GM12878 (cell line): ENCODE data around the gene TBL3. TPM values are rescaled to one million over a fixed set of nuclear protein-coding genes. Genes with fewer than 3 reads are reported as not detected.

ENCODE experiments used
- ATAC-seq: fragments of 200-7000 bp; cut with Tn5 transposase; 3 replicates; pipeline ENCODE4 v1.9.1; 2020; ENCODE audit warnings: mild to moderate bottlenecking, moderate library complexity
- BruUV-seq: library from RNA; stranded (reverse); fragments of 400-500 nt; replicated peaks from 2 replicates; lab custom pipeline; 2021; lab: Mats Ljungman, UMichigan
- CTCF ChIA-PET: fragments of 300-600 bp; sonication (Branson Sonifier 250); formaldehyde crosslinking; extraction: SDS; loops from one replicate; lab custom pipeline; 2021; ENCODE audit warnings: inconsistent platforms; lab: Yijun Ruan, JAX
- POLR2A ChIA-PET: fragments of 350-600 bp; formaldehyde crosslinking; extraction: SDS; loops from one replicate; lab custom pipeline; 2021; ENCODE audit warnings: inconsistent platforms; lab: Charles Lee
- RAD21 ChIA-PET: fragments of 300-600 bp; sonication (Branson Sonifier 250); formaldehyde crosslinking; loops from one replicate; lab custom pipeline; 2023; ENCODE audit warnings: antibody characterized with exemption; ENCODE audit not compliant: unreplicated experiment; lab: Charles Lee
- SMC1A ChIA-PET: fragments of 300-600 bp; sonication (Branson Sonifier 250); formaldehyde crosslinking; loops from one replicate; lab custom pipeline; 2023; ENCODE audit not compliant: unreplicated experiment, uncharacterized antibody; lab: Charles Lee
- DNase-seq: peaks from one replicate; pipeline ENCODE4 v3.0.0-alpha.2; 2011; ENCODE audit warnings: low read depth, low spot score
- FAIRE-seq: peaks from 3 replicates; lab custom pipeline; 2011; peaks lifted over from hg19 to GRCh38; lab: Jason Lieb, UNC
- H2AFZ ChIP-seq: 2 replicates; pipeline ENCODE4 v1.6.0; 2011; ENCODE audit warnings: low read depth, low read length, control low read depth; ENCODE audit not compliant: control insufficient read depth
- H3K27ac ChIP-seq: 2 replicates; pipeline ENCODE4 v1.5.1; 2011; ENCODE audit warnings: control low read depth; ENCODE audit not compliant: control insufficient read depth, insufficient read depth
- H3K27me3 ChIP-seq, 2 experiments: replicated peaks in 1 of 2; 2 replicates each; pipeline versions ENCODE4 v1.6.0 to v1.6.1; 2011; ENCODE audit warnings: low read length in 1 of 2; ENCODE audit not compliant: control insufficient read depth in 2 of 2, insufficient read depth in 2 of 2
- H3K36me3 ChIP-seq, 2 experiments: 2 replicates each; pipeline ENCODE4 v1.5.1; 2011; ENCODE audit warnings: low read length in 1 of 2; ENCODE audit not compliant: control insufficient read depth in 2 of 2, insufficient read depth in 2 of 2
- H3K4me1 ChIP-seq: 2 replicates; pipeline ENCODE4 v1.6.1; 2011; ENCODE audit warnings: mild to moderate bottlenecking, low read length, moderate library complexity, mixed read lengths; ENCODE audit not compliant: control insufficient read depth, insufficient read depth
- H3K4me2 ChIP-seq: 2 replicates; pipeline ENCODE4 v1.6.0; 2011; ENCODE audit warnings: control low read depth; ENCODE audit not compliant: control insufficient read depth, insufficient read depth
- H3K4me3 ChIP-seq: fragments of 200-600 bp; sonication (generic); 2 replicates; pipeline ENCODE4 v1.5.1; 2016
- H3K79me2 ChIP-seq: 2 replicates; pipeline ENCODE4 v1.6.0; 2011; ENCODE audit warnings: low read length; ENCODE audit not compliant: control insufficient read depth, insufficient read depth
- H3K9ac ChIP-seq: 2 replicates; pipeline ENCODE4 v1.8.0; 2011; ENCODE audit warnings: low read length, control low read depth, mixed read lengths; ENCODE audit not compliant: control insufficient read depth, insufficient read depth
- H3K9me3 ChIP-seq: replicated peaks from 3 replicates; pipeline ENCODE4 v1.5.1; 2011; ENCODE audit warnings: mild to moderate bottlenecking, low read length; ENCODE audit not compliant: control insufficient read depth, insufficient read depth
- H4K20me1 ChIP-seq: 2 replicates; pipeline ENCODE4 v1.6.0; 2011; ENCODE audit not compliant: control insufficient read depth, insufficient read depth
- ASH2L ChIP-seq: fragments of 300-600, 200-600 bp; sonication (generic); IDR thresholded peaks from 2 replicates; pipeline ENCODE4 v1.6.1; 2017; ENCODE audit warnings: low read depth, mild to moderate bottlenecking, borderline replicate concordance
- BCL11A ChIP-seq: IDR thresholded peaks from 2 replicates; pipeline ENCODE4 v1.6.1; 2011; ENCODE audit warnings: low read depth, low read length
- BHLHE40 ChIP-seq, 2 experiments: fragments of 450-650 bp in 1 of 2; IDR thresholded peaks; 2 replicates each; pipeline ENCODE4 v1.6.1; 2011 to 2017; ENCODE audit warnings: low read depth in 2 of 2, borderline replicate concordance in 1 of 2, improper control_type of control experiment in 1 of 2, low read length in 1 of 2, mild to moderate bottlenecking in 1 of 2
- CEBPZ ChIP-seq: fragments of 150-350 bp; IDR thresholded peaks from 2 replicates; pipeline ENCODE4 v1.6.1; 2016; ENCODE audit warnings: low read depth, low read length
- CHD4 ChIP-seq: fragments of 200-600 bp; sonication (generic); IDR thresholded peaks from 2 replicates; pipeline ENCODE4 v1.6.1; 2016; ENCODE audit warnings: mild to moderate bottlenecking
- EGR1 ChIP-seq, 2 experiments: IDR thresholded peaks; 1 replicate in 1 of 2; 2 replicates in 1 of 2; pipeline ENCODE4 v1.6.1; 2011 to 2012; ENCODE audit warnings: low read depth in 2 of 2, low read length in 2 of 2, borderline replicate concordance in 1 of 2, mild to moderate bottlenecking in 1 of 2, moderate library complexity in 1 of 2
- HDAC6 ChIP-seq: fragments of 200-600 bp; sonication (generic); IDR thresholded peaks from one replicate; pipeline ENCODE4 v1.8.0; 2017; ENCODE audit warnings: antibody characterized with exemption; ENCODE audit not compliant: unreplicated experiment
- MTA3 ChIP-seq: IDR thresholded peaks from 2 replicates; pipeline ENCODE4 v1.6.1; 2012; ENCODE audit warnings: low read length, inconsistent platforms, borderline replicate concordance
- RAD21 ChIP-seq: IDR thresholded peaks from 2 replicates; pipeline ENCODE4 v1.6.1; 2011; ENCODE audit warnings: mild to moderate bottlenecking, low read depth, low read length, moderate library complexity; ENCODE audit not compliant: insufficient read depth
- SMAD1 ChIP-seq: fragments of 450-650 bp; IDR thresholded peaks from 2 replicates; pipeline ENCODE4 v1.6.1; 2018; ENCODE audit warnings: mild to moderate bottlenecking, low read depth; ENCODE audit not compliant: partially characterized antibody
- TAF1 ChIP-seq: IDR thresholded peaks from 2 replicates; pipeline ENCODE4 v1.6.1; 2011; ENCODE audit warnings: mild to moderate bottlenecking, low read depth, low read length, borderline replicate concordance
- WGBS: methylation state at CpG from one replicate; pipeline ENCODE4 v1.1.6; 2016; ENCODE audit warnings: low lambda C conversion rate; ENCODE audit not compliant: insufficient replicate concordance, insufficient coverage; ENCODE audit errors: missing lambda C conversion rate; 5-methylcytosine and 5-hydroxymethylcytosine counted together
- in situ Hi-C: fragments of 300-500 bp; cut with MboI; formaldehyde crosslinking; loops from 9 replicates; pipeline ENCODE4 v1.14.3; 2018; ENCODE audit warnings: mixed read lengths
- intact Hi-C: fragments of 100-400 bp; cut with micrococcal nuclease; formaldehyde crosslinking; loops from one replicate; pipeline ENCODE4 v1.14.2; 2022; ENCODE audit not compliant: unreplicated experiment
- polyA plus RNA-seq, 11 experiments: library from polyadenylated mRNA; depleted of rRNA in 4 of 11; unstranded in 6 of 11; stranded (reverse) in 5 of 11; fragments of >200 nt; fragmentation: Nextera tagmentation in 4 of 11; fragmentation: Illumina TruSeq in 1 of 11; extraction: Ambion mirVana in 4 of 11; extraction: Trizol in 1 of 11; gene quantifications; 1 replicate in 1 of 11; 2 replicates in 10 of 11; pipeline versions ENCODE4 v1.2.1 to v1.2.3, GENCODE V29; 2011 to 2016; ENCODE audit warnings: inconsistent platforms in 2 of 11, missing spikeins in 2 of 11, low read depth in 1 of 11
- total RNA-seq, 4 experiments: library from RNA; depleted of rRNA in 3 of 4; stranded (reverse); fragments of >200 nt in 3 of 4; fragmentation: Illumina TruSeq in 1 of 4; extraction: Trizol in 1 of 4; gene quantifications; 2 replicates each; pipeline versions ENCODE4 v1.2.1 to v1.2.3, GENCODE V29; 2013 to 2021
- TF ChIP-seq, protein P1 (sequence below): fragments of 450-650 bp; IDR thresholded peaks from 2 replicates; pipeline ENCODE4 v1.6.1; 2016; ENCODE audit warnings: mild to moderate bottlenecking
- TF ChIP-seq, protein P2 (sequence below): fragments of 450-650 bp; IDR thresholded peaks from 2 replicates; pipeline ENCODE4 v1.6.1; 2017; ENCODE audit warnings: mild to moderate bottlenecking, moderate library complexity

Gene TBL3
- total and polyA plus RNA-seq, 10 of the 15 experiments (the other 5 are each of a cell fraction or from before 2014, with no cell fraction given), result 1.2 to 101 (median 34.2) TPM

GRCh38 chr16:2015117-2015946 is 43.5 kb downstream of the TBL3 start (continued):
- TF ChIP-seq ASH2L, result no peak
- no peak for TF ChIP-seq RAD21
- no peak for TF ChIP-seq BCL11A
- TF ChIP-seq EGR1 (IDR thresholded peaks at IDR 0.05; ENCODE audit: borderline replicate concordance in 1 of 2, low read depth in 2 of 2, low read length in 2 of 2), result no peak
- TF ChIP-seq SMAD1, result no peak

DNA sequence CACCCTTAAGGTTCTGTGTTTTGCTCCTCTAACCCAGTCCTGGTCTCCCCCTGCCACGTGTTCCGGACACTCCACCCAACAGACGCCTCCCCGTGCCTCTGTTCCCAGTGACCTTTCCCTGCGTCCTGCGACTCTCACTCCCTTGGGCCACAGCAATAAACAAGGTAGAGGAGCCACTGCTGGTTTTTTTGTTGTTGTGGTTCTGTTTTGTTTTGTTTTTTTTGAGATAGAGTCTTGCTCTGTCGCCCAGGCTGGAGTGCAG is 44.0 kb downstream of the TBL3 start:
- RAD21 ChIA-PET, result interaction anchor here (2.4 kb wide), 1 partner anchor 124 kb away, joined by 9 read pairs; no protein-coding TSS in a partner anchor
- FAIRE-seq (no peak), DNase-seq (no peak), ATAC-seq (no peak)
- in situ Hi-C loops (loop anchor here (10.0 kb wide), 1 partner anchor 479 kb away; no protein-coding TSS in a partner anchor), intact Hi-C loops (no loop called here)
- Histone ChIP-seq H3K4me3 (no peak overlapping the region), H3K79me2 (no peaks in the 10 kb centered on the region), H4K20me1 (no peaks in the 10 kb centered on the region), H3K27ac (no peak overlapping the region), H3K9ac (no peak overlapping the region), H3K4me2 (no peak overlapping the region), H2AFZ (no peak overlapping the region), H3K27me3 (peaks cover 3 to 8% of the 10 kb centered on the region in 2 experiments; a peak in 3 of 4 replicates), H3K4me1 (no peaks in the 10 kb centered on the region), H3K9me3 (no peaks in the 10 kb centered on the region), H3K36me3 (no peaks in the 10 kb centered on the region)
- CTCF ChIA-PET, result interaction anchor here (1.2 to 1.8 kb wide), 3 partner anchors 12 to 236 kb away, joined by 3 to 21 read pairs (median 5); partner anchors contain the start of gene ECI1
- 80% methylated on average over 7 of the region's 7 CpGs for WGBS
- no TSS peak for BruUV-seq
- POLR2A ChIA-PET, result no interaction called here
- SMC1A ChIA-PET, result interaction anchor here (0.5 kb wide), 1 partner anchor 125 kb away, joined by 3 read pairs; no protein-coding TSS in a partner anchor
- TF ChIP-seq, protein P1, sequence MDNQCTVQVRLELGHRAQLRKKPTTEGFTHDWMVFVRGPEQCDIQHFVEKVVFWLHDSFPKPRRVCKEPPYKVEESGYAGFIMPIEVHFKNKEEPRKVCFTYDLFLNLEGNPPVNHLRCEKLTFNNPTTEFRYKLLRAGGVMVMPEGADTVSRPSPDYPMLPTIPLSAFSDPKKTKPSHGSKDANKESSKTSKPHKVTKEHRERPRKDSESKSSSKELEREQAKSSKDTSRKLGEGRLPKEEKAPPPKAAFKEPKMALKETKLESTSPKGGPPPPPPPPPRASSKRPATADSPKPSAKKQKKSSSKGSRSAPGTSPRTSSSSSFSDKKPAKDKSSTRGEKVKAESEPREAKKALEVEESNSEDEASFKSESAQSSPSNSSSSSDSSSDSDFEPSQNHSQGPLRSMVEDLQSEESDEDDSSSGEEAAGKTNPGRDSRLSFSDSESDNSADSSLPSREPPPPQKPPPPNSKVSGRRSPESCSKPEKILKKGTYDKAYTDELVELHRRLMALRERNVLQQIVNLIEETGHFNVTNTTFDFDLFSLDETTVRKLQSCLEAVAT, result no peak
- TF ChIP-seq, protein P2, sequence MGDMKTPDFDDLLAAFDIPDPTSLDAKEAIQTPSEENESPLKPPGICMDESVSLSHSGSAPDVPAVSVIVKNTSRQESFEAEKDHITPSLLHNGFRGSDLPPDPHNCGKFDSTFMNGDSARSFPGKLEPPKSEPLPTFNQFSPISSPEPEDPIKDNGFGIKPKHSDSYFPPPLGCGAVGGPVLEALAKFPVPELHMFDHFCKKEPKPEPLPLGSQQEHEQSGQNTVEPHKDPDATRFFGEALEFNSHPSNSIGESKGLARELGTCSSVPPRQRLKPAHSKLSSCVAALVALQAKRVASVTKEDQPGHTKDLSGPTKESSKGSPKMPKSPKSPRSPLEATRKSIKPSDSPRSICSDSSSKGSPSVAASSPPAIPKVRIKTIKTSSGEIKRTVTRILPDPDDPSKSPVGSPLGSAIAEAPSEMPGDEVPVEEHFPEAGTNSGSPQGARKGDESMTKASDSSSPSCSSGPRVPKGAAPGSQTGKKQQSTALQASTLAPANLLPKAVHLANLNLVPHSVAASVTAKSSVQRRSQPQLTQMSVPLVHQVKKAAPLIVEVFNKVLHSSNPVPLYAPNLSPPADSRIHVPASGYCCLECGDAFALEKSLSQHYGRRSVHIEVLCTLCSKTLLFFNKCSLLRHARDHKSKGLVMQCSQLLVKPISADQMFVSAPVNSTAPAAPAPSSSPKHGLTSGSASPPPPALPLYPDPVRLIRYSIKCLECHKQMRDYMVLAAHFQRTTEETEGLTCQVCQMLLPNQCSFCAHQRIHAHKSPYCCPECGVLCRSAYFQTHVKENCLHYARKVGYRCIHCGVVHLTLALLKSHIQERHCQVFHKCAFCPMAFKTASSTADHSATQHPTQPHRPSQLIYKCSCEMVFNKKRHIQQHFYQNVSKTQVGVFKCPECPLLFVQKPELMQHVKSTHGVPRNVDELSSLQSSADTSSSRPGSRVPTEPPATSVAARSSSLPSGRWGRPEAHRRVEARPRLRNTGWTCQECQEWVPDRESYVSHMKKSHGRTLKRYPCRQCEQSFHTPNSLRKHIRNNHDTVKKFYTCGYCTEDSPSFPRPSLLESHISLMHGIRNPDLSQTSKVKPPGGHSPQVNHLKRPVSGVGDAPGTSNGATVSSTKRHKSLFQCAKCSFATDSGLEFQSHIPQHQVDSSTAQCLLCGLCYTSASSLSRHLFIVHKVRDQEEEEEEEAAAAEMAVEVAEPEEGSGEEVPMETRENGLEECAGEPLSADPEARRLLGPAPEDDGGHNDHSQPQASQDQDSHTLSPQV, result no peak
- no peak for TF ChIP-seq HDAC6
- no peak for TF ChIP-seq BHLHE40 (IDR thresholded peaks at IDR 0.05; ENCODE audit: borderline replicate concordance in 1 of 2, low read depth in 2 of 2, low read length in 1 of 2)
- no peak for TF ChIP-seq MTA3
- TF ChIP-seq CEBPZ, result no peak
- no peak for TF ChIP-seq TAF1
- TF ChIP-seq CHD4, result no peak
